Natural killer cell (primary cell): ENCODE results near the gene E2F6. TPM values are rescaled to one million over a fixed set of nuclear protein-coding genes. Genes with fewer than 3 reads are reported as not detected.

Experiments
- ATAC-seq, 3 donors: fragments of 150-1000 bp in 2 of 3; fragments of 200-7000 bp in 1 of 3; cut with Tn5 transposase; 1 replicate in 1 of 3; 2 replicates in 2 of 3; pipeline ENCODE4 v1.10.0; 2021; ENCODE audit warnings: mild to moderate bottlenecking in 2 of 3, moderate library complexity in 2 of 3
- DNase-seq, 2 donors: peaks; one replicate each; pipeline versions ENCODE4 v3.0.0 to v3.0.0-alpha.2; 2013 to 2021; ENCODE audit warnings: mixed read lengths in 1 of 2
- H3K27ac ChIP-seq: one replicate; pipeline ENCODE4 v1.5.1; 2013; ENCODE audit warnings: mild to moderate bottlenecking, low read length
- H3K27me3 ChIP-seq: one replicate; pipeline ENCODE4 v1.6.1; 2013; ENCODE audit warnings: low read length; ENCODE audit not compliant: control insufficient read depth, insufficient read depth
- H3K36me3 ChIP-seq: one replicate; pipeline ENCODE4 v1.6.1; 2013; ENCODE audit warnings: low read length; ENCODE audit not compliant: control insufficient read depth, insufficient read depth
- H3K4me1 ChIP-seq: one replicate; pipeline ENCODE4 v1.6.1; 2013; ENCODE audit warnings: low read length; ENCODE audit not compliant: control insufficient read depth, insufficient read depth
- H3K4me3 ChIP-seq: one replicate; pipeline ENCODE4 v1.5.1; 2013; ENCODE audit warnings: low read length
- H3K9me3 ChIP-seq: one replicate; pipeline ENCODE4 v1.6.1; 2013; ENCODE audit warnings: low read length; ENCODE audit not compliant: control insufficient read depth, insufficient read depth
- H3K27ac Mint-ChIP-seq, 2 donors: one replicate each; pipeline ENCODE4 v1.8.0; 2022; ENCODE audit warnings: mild to moderate bottlenecking in 2 of 2, mixed read lengths in 2 of 2, moderate library complexity in 1 of 2
- H3K27me3 Mint-ChIP-seq, 2 donors: one replicate each; pipeline ENCODE4 v1.8.0; 2022; ENCODE audit warnings: low read depth in 2 of 2, mixed read lengths in 2 of 2
- H3K36me3 Mint-ChIP-seq: one replicate; pipeline ENCODE4 v1.8.0; 2022; ENCODE audit warnings: mixed read lengths
- H3K4me1 Mint-ChIP-seq, 2 donors: one replicate each; pipeline ENCODE4 v1.8.0; 2022; ENCODE audit warnings: mixed read lengths in 2 of 2
- H3K4me3 Mint-ChIP-seq: one replicate; pipeline ENCODE4 v1.8.0; 2022; ENCODE audit warnings: mild to moderate bottlenecking, moderate library complexity, mixed read lengths
- H3K9me3 Mint-ChIP-seq, 2 donors: one replicate each; pipeline ENCODE4 v1.8.0; 2022; ENCODE audit warnings: mixed read lengths in 2 of 2
- CTCF ChIP-seq: fragments of 200-600 bp; IDR thresholded peaks from one replicate; pipeline ENCODE4 v1.8.0; 2022; ENCODE audit warnings: antibody characterized with exemption
- WGBS: methylation state at CpG from one replicate; pipeline ENCODE4 v1.1.7; 2013; ENCODE audit warnings: missing lambda C conversion rate; ENCODE audit not compliant: insufficient coverage; 5-methylcytosine and 5-hydroxymethylcytosine counted together
- intact Hi-C: fragments of 100-400 bp; cut with micrococcal nuclease; formaldehyde crosslinking; loops from one replicate; pipeline ENCODE4 v1.14.2; 2022
- total RNA-seq, 4 donors: library from RNA; stranded (reverse); fragments of 120-200 nt in 1 of 4; gene quantifications; one replicate each; pipeline versions ENCODE4 v1.2.3 to v1.2.4, GENCODE V29; 2013 to 2022

Gene E2F6
- total RNA-seq, 3 donors from 2014 or later (not counting 1 experiment from before 2014, with no cell fraction given): 4.6 to 9.6 (median 8.3) TPM

- Mint-ChIP-seq H3K9me3 (no peaks in the 10 kb centered on the region), H3K27me3 (peaks cover 31 to 44% of the 10 kb centered on the region in 2 donors), H3K36me3 (no peaks in the 10 kb centered on the region), H3K4me3 (no peak overlapping the region), H3K27ac (no peak overlapping the region), H3K4me1 (peaks cover 0 to 7% of the 10 kb centered on the region in 2 donors)
- 84% methylated on average over 10 of the region's 12 CpGs for WGBS
- ATAC-seq (no peak), DNase-seq (no peak)
- no peak for TF ChIP-seq CTCF
- no peak overlapping the region for H3K4me3 ChIP-seq
- no peak overlapping the region for H3K27ac ChIP-seq
- peaks cover 24% of the 10 kb centered on the region for H3K27me3 ChIP-seq
- H3K4me1 ChIP-seq: peaks cover 6% of the 10 kb centered on the region
- no peaks in the 10 kb centered on the region for H3K9me3 ChIP-seq
- intact Hi-C loops: loop anchor here (1.0 to 5.0 kb wide), 3 partner anchors 104 to 1528 kb away; no protein-coding TSS in a partner anchor
- H3K36me3 ChIP-seq: no peaks in the 10 kb centered on the region
These were observed 13.1 kb upstream of the E2F6 start for GRCh38 chr2:11478899-11479605.

GRCh38 chr2:11477994-11478393 is 12.0 kb upstream of the E2F6 start:
- Histone ChIP-seq H3K4me3 (no peak overlapping the region), H3K9me3 (no peaks in the 10 kb centered on the region), H3K27ac (no peak overlapping the region), H3K36me3 (no peaks in the 10 kb centered on the region), H3K27me3 (peaks cover 17% of the 10 kb centered on the region), H3K4me1 (peaks cover 1% of the 10 kb centered on the region)
- Mint-ChIP-seq H3K27me3 (peaks cover 22 to 34% of the 10 kb centered on the region in 2 donors), H3K36me3 (no peaks in the 10 kb centered on the region), H3K4me1 (peaks cover 0 to 2% of the 10 kb centered on the region in 2 donors), H3K4me3 (no peak overlapping the region), H3K27ac (no peak overlapping the region), H3K9me3 (no peaks in the 10 kb centered on the region)
- peak; percentile 72 to 81 (median 81) for ATAC-seq
- TF ChIP-seq CTCF: peak; percentile 93
- WGBS: 50% methylated on average over 2 of the region's 2 CpGs
- peak; percentile 68 to 89 for DNase-seq
- intact Hi-C loops: loop anchor here (1.0 to 5.0 kb wide), 3 partner anchors 105 to 1529 kb away; no protein-coding TSS in a partner anchor

GRCh38 chr2:11473659-11474433 is 7.9 kb upstream of the E2F6 start:
- no peaks in the 10 kb centered on the region for H3K4me1 ChIP-seq
- Mint-ChIP-seq H3K9me3 (no peaks in the 10 kb centered on the region), H3K36me3 (no peaks in the 10 kb centered on the region), H3K27me3 (peaks cover 4 to 5% of the 10 kb centered on the region in 2 donors), H3K4me1 (peaks cover 0 to 10% of the 10 kb centered on the region in 2 donors), H3K4me3 (no peak overlapping the region), H3K27ac (no peak overlapping the region)
- intact Hi-C loops: no loop called here
- 95% methylated on average over 10 of the region's 10 CpGs for WGBS
- ATAC-seq: no peak
- H3K27me3 ChIP-seq: peaks cover 5% of the 10 kb centered on the region
- no peaks in the 10 kb centered on the region for H3K36me3 ChIP-seq
- no peaks in the 10 kb centered on the region for H3K9me3 ChIP-seq
- no peak overlapping the region for H3K4me3 ChIP-seq
- no peak for TF ChIP-seq CTCF
- H3K27ac ChIP-seq: no peak overlapping the region
- no peak for DNase-seq
